Natural killer cell treated with Interleukin-12 subunit alpha and Interleukin-12 subunit beta and Interleukin-15 and Interleukin-18, amount 100 ng/mL, for 72 hours (primary cell): ENCODE measurements around the gene ELAVL4. TPM values are rescaled to one million over a fixed set of nuclear protein-coding genes. Genes with fewer than 3 reads are reported as not detected.

Experiments
- ATAC-seq, 2 donors: fragments of 150-1000 bp; cut with Tn5 transposase in 1 of 2; sonication (Bioruptor Pico), chemical (Tn5 transposase) in 1 of 2; 2 replicates each; pipeline ENCODE4 v1.10.0; 2021
- DNase-seq: peaks from one replicate; pipeline ENCODE4 v3.0.0; 2022; ENCODE audit warnings: low spot score
- H3K27ac Mint-ChIP-seq, 2 donors: 1 replicate in 1 of 2; 2 replicates in 1 of 2; pipeline ENCODE4 v1.8.0; 2022; ENCODE audit warnings: mixed read lengths in 2 of 2, mild to moderate bottlenecking in 1 of 2, moderate library complexity in 1 of 2
- H3K27me3 Mint-ChIP-seq, 2 donors: 1 replicate in 1 of 2; 2 replicates in 1 of 2; pipeline ENCODE4 v1.8.0; 2022; ENCODE audit warnings: mixed read lengths in 2 of 2
- H3K36me3 Mint-ChIP-seq: one replicate; pipeline ENCODE4 v1.8.0; 2022; ENCODE audit warnings: mixed read lengths
- H3K4me1 Mint-ChIP-seq, 2 donors: 1 replicate in 1 of 2; 2 replicates in 1 of 2; pipeline ENCODE4 v1.8.0; 2022; ENCODE audit warnings: low read depth in 2 of 2, mixed read lengths in 2 of 2, mild to moderate bottlenecking in 1 of 2
- H3K4me3 Mint-ChIP-seq: one replicate; pipeline ENCODE4 v1.8.0; 2022; ENCODE audit warnings: mixed read lengths
- H3K9me3 Mint-ChIP-seq: 2 replicates; pipeline ENCODE4 v1.8.0; 2022; ENCODE audit warnings: mixed read lengths
- total RNA-seq, 2 donors: library from RNA; stranded (reverse); gene quantifications; one replicate each; pipeline ENCODE4 v1.2.3, GENCODE V29; 2022

Gene ELAVL4
- total RNA-seq, 2 donors from 2014 or later = not detected

DNA sequence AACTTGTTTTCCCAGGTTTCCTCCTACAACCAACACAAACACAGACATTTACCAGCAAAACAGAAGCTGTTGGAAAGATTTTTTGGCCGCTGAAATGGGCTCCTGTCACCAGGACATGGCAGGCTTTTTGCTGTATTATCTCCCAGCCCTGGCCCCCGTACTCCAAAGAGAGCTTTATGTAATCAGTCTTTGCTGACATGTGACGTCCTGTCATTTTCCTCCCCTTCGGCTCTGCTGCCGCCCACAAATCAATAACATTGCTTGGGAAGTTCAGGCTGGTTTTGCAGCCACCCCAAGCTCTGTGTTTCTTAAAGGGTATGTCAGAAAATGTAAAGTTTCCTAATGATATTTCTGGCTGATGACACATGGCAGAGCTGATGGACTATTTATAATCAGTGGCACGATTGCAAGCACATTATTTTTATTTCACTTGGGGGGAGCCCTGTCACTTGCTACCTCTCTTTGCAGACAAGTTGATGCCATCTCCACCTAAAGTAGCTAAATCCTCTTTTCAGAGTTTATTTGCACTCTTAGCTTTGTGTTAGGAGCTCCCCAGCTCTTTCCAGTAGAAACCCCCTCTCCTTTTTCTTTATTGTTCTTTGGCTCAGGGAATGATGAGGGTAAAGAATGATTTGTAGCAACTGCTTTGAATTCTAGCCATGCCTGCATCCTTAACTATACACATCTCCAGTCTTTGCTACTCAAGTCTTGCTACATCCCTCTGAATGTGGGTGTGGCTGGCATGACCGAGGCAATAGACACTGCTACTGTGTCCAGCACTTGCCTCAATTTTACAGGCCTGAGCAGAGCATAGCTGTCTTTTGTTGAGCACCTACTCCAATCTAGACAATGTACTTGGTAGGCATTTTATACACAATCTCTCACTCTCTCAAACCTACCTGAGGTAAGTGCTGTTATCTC, 67.3 kb downstream of the ELAVL4 start:
- peaks cover 9 to 22% of the 10 kb centered on the region in 2 donors for H3K27me3 Mint-ChIP-seq
- ATAC-seq (no peak), DNase-seq (no peak)
- H3K4me1 Mint-ChIP-seq = no peaks in the 10 kb centered on the region
- H3K36me3 Mint-ChIP-seq = no peaks in the 10 kb centered on the region
- no peaks in the 10 kb centered on the region for H3K9me3 Mint-ChIP-seq
- no peak overlapping the region for H3K4me3 Mint-ChIP-seq
- no peak overlapping the region for H3K27ac Mint-ChIP-seq

GRCh38 chr1:50177994-50178393, 69.3 kb downstream of the ELAVL4 start:
- Mint-ChIP-seq H3K9me3 (no peaks in the 10 kb centered on the region), H3K4me1 (no peaks in the 10 kb centered on the region)
- no peak for ATAC-seq

DNA sequence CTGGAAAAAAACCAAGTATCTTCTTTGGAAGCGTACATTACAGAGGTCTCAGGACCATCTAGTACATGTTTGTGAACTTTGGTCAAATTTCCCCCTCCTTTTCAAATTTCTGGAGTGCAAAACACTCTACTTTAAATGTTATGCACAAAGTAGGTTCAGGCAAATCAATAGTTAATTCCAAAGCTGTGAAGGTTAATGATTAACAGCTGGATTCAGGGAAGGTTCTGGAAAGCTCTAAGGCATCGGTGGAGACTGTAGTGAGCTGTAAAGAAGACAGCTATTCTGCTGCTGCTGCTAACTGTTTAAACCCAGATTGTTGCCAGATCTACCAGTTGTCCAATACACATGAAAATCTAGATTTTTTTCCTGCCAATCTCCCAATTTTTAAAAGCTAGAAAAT, 70.9 kb downstream of the ELAVL4 start:
- H3K4me1 Mint-ChIP-seq = no peaks in the 10 kb centered on the region
- H3K4me3 Mint-ChIP-seq = no peak overlapping the region
- DNase-seq (no peak), ATAC-seq (no peak)
- peaks cover 23 to 33% of the 10 kb centered on the region in 2 donors for H3K27me3 Mint-ChIP-seq
- no peak overlapping the region for H3K27ac Mint-ChIP-seq
- no peaks in the 10 kb centered on the region for H3K9me3 Mint-ChIP-seq
- no peaks in the 10 kb centered on the region for H3K36me3 Mint-ChIP-seq

More at GRCh38 chr1:50177994-50178393, 69.3 kb downstream of the ELAVL4 start:
- Mint-ChIP-seq H3K27ac (no peak overlapping the region), H3K4me3 (no peak overlapping the region), H3K27me3 (peaks cover 15 to 22% of the 10 kb centered on the region in 2 donors), H3K36me3 (no peaks in the 10 kb centered on the region)
- no peak for DNase-seq

DNA sequence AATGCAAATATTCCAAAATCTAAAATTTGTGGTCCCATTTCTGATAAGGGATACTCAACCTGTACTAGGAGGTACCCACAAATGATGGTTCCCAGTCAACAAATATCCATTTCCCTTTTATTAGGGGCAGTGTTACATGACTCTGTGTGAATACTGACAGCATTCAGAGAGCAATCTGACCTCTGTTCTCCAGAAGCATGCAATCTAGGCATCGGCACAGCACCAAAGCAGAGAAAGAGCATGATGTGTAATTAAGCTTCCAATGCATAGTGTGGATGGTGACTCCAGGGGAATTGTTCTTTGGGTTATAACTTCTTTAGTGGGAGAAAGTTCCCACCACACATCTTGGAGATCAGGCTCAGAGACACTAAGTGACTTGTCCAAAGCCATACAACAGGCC, 71.6 kb downstream of the ELAVL4 start:
- no peak for DNase-seq
- Mint-ChIP-seq H3K36me3 (no peaks in the 10 kb centered on the region), H3K4me1 (no peaks in the 10 kb centered on the region), H3K4me3 (no peak overlapping the region), H3K27ac (no peak overlapping the region), H3K9me3 (no peaks in the 10 kb centered on the region), H3K27me3 (peaks cover 25 to 38% of the 10 kb centered on the region in 2 donors)
- ATAC-seq = no peak

DNA sequence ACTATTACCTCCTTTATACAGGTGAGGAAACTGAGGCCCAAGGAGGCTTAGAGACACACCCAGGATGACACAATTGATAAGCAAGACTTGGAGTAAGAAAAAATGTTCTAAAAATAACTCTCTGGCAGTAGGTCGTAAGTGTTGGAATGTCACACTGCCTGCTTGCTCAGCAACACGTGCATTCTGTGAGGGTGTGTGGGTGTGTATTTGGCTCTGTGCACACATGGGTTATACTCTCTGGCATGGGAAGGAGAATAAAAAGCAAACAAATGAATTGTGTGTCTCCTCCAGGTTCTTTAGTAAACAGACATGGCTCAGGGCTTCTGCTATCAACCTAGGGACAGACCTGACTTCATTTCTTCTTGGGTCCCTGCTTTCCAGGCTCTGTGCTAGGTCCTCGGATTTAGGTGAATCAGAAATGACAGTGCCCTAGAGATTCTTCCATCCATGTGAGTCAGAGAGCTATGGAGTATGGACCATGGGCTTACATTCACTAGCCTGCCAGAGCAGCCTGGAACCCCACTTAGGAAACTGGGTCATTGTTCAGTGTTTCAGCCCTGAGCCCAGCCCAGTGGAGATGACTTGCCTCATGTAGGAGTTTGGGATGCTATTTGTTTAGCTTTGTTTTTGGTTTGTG, 72.4 kb downstream of the ELAVL4 start:
- H3K4me3 Mint-ChIP-seq = no peak overlapping the region
- H3K27ac Mint-ChIP-seq = no peak overlapping the region
- H3K4me1 Mint-ChIP-seq = no peaks in the 10 kb centered on the region
- ATAC-seq (no peak), DNase-seq (no peak)
- peaks cover 25 to 32% of the 10 kb centered on the region in 2 donors for H3K27me3 Mint-ChIP-seq
- H3K36me3 Mint-ChIP-seq = no peaks in the 10 kb centered on the region
- no peaks in the 10 kb centered on the region for H3K9me3 Mint-ChIP-seq

GRCh38 chr1:50183378-50184133, 74.8 kb downstream of the ELAVL4 start:
- Mint-ChIP-seq H3K4me3 (no peak overlapping the region), H3K27ac (no peak overlapping the region), H3K4me1 (no peaks in the 10 kb centered on the region), H3K27me3 (peaks cover 22 to 23% of the 10 kb centered on the region in 2 donors), H3K9me3 (no peaks in the 10 kb centered on the region), H3K36me3 (no peaks in the 10 kb centered on the region)
- ATAC-seq (no peak), DNase-seq (no peak)

GRCh38 chr1:50189369-50189768, 80.6 kb downstream of the ELAVL4 start:
- no peak overlapping the region for H3K4me3 Mint-ChIP-seq
- no peaks in the 10 kb centered on the region for H3K4me1 Mint-ChIP-seq
- no peak overlapping the region for H3K27ac Mint-ChIP-seq
- DNase-seq (no peak), ATAC-seq (no peak)
- peaks cover 9 to 29% of the 10 kb centered on the region in 2 donors for H3K27me3 Mint-ChIP-seq
- H3K9me3 Mint-ChIP-seq = no peaks in the 10 kb centered on the region
- H3K36me3 Mint-ChIP-seq = no peaks in the 10 kb centered on the region

DNA sequence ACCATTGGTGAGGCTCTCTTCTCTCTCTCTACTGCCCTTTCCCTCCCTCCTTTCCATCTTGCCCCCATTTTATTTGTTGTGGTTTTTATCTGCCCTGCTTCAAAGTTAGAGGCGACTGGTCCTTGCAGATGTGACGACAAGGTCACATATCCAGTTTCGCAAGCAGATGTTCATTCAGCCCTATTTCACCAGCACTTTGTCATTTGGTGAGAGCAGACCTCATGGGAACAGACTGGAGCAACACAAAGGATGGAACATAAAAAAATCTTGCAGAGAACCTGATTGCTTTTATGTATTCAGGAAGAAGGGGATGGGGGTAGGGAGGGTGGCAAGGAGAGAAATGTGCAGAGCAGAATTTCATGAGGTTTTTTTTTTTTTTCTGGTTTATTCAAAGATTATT, 84.3 kb downstream of the ELAVL4 start:
- H3K4me3 Mint-ChIP-seq = no peak overlapping the region
- no peak for DNase-seq
- ATAC-seq = no peak

GRCh38 chr1:50195205-50195604, 86.5 kb downstream of the ELAVL4 start:
- Mint-ChIP-seq H3K36me3 (no peaks in the 10 kb centered on the region), H3K4me1 (no peaks in the 10 kb centered on the region), H3K27me3 (peaks cover 23 to 42% of the 10 kb centered on the region in 2 donors), H3K4me3 (no peak overlapping the region), H3K27ac (no peak overlapping the region), H3K9me3 (no peaks in the 10 kb centered on the region)
- ATAC-seq = no peak
- no peak for DNase-seq

More for the DNA sequence above, 84.3 kb downstream of the ELAVL4 start:
- no peaks in the 10 kb centered on the region for H3K36me3 Mint-ChIP-seq
- no peaks in the 10 kb centered on the region for H3K4me1 Mint-ChIP-seq
- H3K27me3 Mint-ChIP-seq = peaks cover 19 to 26% of the 10 kb centered on the region in 2 donors
- no peak overlapping the region for H3K27ac Mint-ChIP-seq
- H3K9me3 Mint-ChIP-seq = no peaks in the 10 kb centered on the region

GRCh38 chr1:50196081-50196480, 87.4 kb downstream of the ELAVL4 start:
- Mint-ChIP-seq H3K4me3 (no peak overlapping the region), H3K4me1 (no peaks in the 10 kb centered on the region), H3K27me3 (peaks cover 22 to 36% of the 10 kb centered on the region in 2 donors), H3K27ac (no peak overlapping the region), H3K9me3 (no peaks in the 10 kb centered on the region), H3K36me3 (no peaks in the 10 kb centered on the region)
- no peak for ATAC-seq
- DNase-seq = no peak

- Mint-ChIP-seq H3K27me3 (peaks cover 22 to 28% of the 10 kb centered on the region in 2 donors), H3K9me3 (no peaks in the 10 kb centered on the region), H3K4me1 (no peaks in the 10 kb centered on the region), H3K27ac (no peak overlapping the region), H3K36me3 (no peaks in the 10 kb centered on the region), H3K4me3 (no peak overlapping the region)
- no peak for DNase-seq
- ATAC-seq = no peak
These were observed 88.5 kb downstream of the ELAVL4 start for GRCh38 chr1:50197216-50197615.

DNA sequence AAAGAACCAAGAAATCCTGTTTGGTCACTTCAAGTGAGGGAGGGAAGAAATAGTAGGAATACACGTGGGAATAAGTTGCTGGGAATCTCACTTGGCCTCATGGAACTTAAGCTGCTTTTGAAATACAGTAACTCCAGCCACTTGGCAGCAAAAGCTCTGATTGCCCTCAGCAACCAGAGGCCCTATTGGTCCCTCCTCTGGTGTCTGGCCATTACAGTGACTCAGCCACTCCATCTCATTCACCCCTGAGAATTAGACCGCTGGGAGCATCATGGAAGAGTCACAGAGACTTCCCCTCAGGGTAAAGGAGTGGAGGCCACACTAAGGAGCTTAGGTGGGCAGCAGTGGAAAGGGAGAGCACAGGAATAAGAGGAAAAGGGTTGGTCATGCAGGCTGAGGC, 99.6 kb downstream of the ELAVL4 start:
- Mint-ChIP-seq H3K4me1 (no peaks in the 10 kb centered on the region), H3K27ac (no peak overlapping the region), H3K36me3 (no peaks in the 10 kb centered on the region), H3K27me3 (peaks cover 9% of the 10 kb centered on the region in 2 donors), H3K4me3 (no peak overlapping the region), H3K9me3 (no peaks in the 10 kb centered on the region)
- ATAC-seq (no peak), DNase-seq (no peak)

DNA sequence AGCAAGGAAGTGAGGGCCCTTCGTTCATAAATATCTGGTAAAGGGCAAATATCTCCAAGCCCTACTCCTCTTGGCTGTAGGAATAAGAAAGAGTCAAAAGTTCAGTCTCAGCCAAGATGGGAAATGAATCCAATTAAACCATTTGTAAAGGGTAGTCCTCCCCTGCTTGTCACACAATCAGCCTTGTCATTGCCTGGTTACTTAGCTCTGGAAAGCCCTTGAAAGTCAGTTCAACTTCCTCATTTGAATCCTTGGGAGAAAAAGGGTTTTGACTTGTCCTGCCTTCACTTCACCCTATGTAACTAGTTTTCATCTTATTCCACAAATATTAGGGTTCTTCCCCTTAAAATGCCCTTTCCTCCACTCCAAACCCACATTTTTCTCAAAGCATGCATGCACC, 100.0 kb downstream of the ELAVL4 start:
- H3K36me3 Mint-ChIP-seq = no peaks in the 10 kb centered on the region
- H3K9me3 Mint-ChIP-seq = no peaks in the 10 kb centered on the region
- H3K4me3 Mint-ChIP-seq = no peak overlapping the region
- ATAC-seq (no peak), DNase-seq (no peak)
- H3K4me1 Mint-ChIP-seq = no peaks in the 10 kb centered on the region
- H3K27me3 Mint-ChIP-seq = peaks cover 6 to 9% of the 10 kb centered on the region in 2 donors
- no peak overlapping the region for H3K27ac Mint-ChIP-seq

DNA sequence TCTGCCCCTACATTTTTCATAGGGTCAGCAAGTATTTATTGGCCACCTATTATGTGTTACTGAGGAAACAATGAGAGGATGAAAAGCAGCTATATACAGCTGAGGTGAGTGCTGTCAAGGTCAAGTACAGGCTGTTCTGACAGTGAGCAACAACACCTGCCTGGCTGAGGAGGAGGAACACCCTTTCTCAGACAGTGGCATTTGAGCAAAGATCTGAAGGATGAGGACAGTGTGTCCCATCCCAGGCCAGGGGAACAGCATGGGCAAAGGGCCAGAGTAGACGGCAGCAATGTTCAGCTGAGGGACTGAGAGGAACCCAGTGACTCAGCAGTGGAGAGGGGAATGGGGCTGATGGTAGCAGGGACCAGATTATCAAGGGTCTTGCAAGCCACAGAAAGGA, 101.0 kb downstream of the ELAVL4 start:
- H3K36me3 Mint-ChIP-seq = no peaks in the 10 kb centered on the region
- H3K4me3 Mint-ChIP-seq = no peak overlapping the region
- H3K9me3 Mint-ChIP-seq = no peaks in the 10 kb centered on the region
- ATAC-seq (peak in 1 of 2 donors; percentile 54), DNase-seq (no peak)
- peaks cover 6 to 9% of the 10 kb centered on the region in 2 donors for H3K27me3 Mint-ChIP-seq
- H3K4me1 Mint-ChIP-seq = no peaks in the 10 kb centered on the region
- H3K27ac Mint-ChIP-seq = no peak overlapping the region
